HEK293T (cell line): Measurements from ENCODE around the gene VPS33A.
"Not testable (repeated sequence)": the region's sequence is repeated elsewhere in the genome, so short reads cannot be mapped to it uniquely, and the experiment has no call there.

Source experiments
- CTCF ChIA-PET: fragments of 350-600 bp; formaldehyde crosslinking; extraction: SDS; loops from one replicate; lab custom pipeline; 2021; ENCODE audit warnings: antibody characterized with exemption, inconsistent platforms; lab: Yijun Ruan, JAX
- POLR2A ChIA-PET: fragments of 350-600 bp; formaldehyde crosslinking; extraction: SDS; loops from one replicate; lab custom pipeline; 2020; ENCODE audit warnings: antibody characterized with exemption, inconsistent platforms; lab: Yijun Ruan, JAX
- DNase-seq: peaks from one replicate; pipeline ENCODE4 v3.0.0; 2012; ENCODE audit warnings: mixed read lengths; ENCODE audit errors: extremely low spot score
- ARNT ChIP-seq: fragments of 450-650 bp; IDR thresholded peaks from 2 replicates; pipeline ENCODE4 v1.6.1; 2017; ENCODE audit warnings: mild to moderate bottlenecking
- BHLHE40 ChIP-seq: fragments of 450-650 bp; IDR thresholded peaks from 2 replicates; pipeline ENCODE4 v1.6.1; 2016; ENCODE audit warnings: mild to moderate bottlenecking, moderate library complexity, borderline replicate concordance
- CTBP1 ChIP-seq: fragments of 450-650 bp; IDR thresholded peaks from 2 replicates; pipeline ENCODE4 v1.6.1; 2016; ENCODE audit warnings: borderline replicate concordance
- ELF4 ChIP-seq: fragments of 450-650 bp; IDR thresholded peaks from 2 replicates; pipeline ENCODE4 v1.6.1; 2017; ENCODE audit warnings: antibody characterized with exemption
- FOXA1 ChIP-seq: fragments of 450-650 bp; IDR thresholded peaks from 2 replicates; pipeline ENCODE4 v1.6.1; 2016; ENCODE audit warnings: mild to moderate bottlenecking
- FOXK2 ChIP-seq: fragments of 450-650 bp; IDR thresholded peaks from 2 replicates; pipeline ENCODE4 v1.6.1; 2016; ENCODE audit warnings: mild to moderate bottlenecking
- FOXM1 ChIP-seq: fragments of 450-650 bp; IDR thresholded peaks from 2 replicates; pipeline ENCODE4 v1.6.1; 2017; ENCODE audit warnings: mild to moderate bottlenecking, borderline replicate concordance
- HDGF ChIP-seq: fragments of 450-650 bp; IDR thresholded peaks from 2 replicates; pipeline ENCODE4 v1.6.1; 2017; ENCODE audit warnings: antibody characterized with exemption, borderline replicate concordance
- L3MBTL2 ChIP-seq: fragments of 450-650 bp; conservative IDR thresholded peaks from 2 replicates; pipeline ENCODE4 v1.6.1; 2016; ENCODE audit warnings: mild to moderate bottlenecking
- LEF1 ChIP-seq: fragments of 450-650 bp; IDR thresholded peaks from 2 replicates; pipeline ENCODE4 v1.6.1; 2017; ENCODE audit warnings: mild to moderate bottlenecking, borderline replicate concordance
- NFRKB ChIP-seq: fragments of 450-650 bp; IDR thresholded peaks from 2 replicates; pipeline ENCODE4 v1.6.1; 2016; ENCODE audit warnings: mild to moderate bottlenecking, moderate library complexity
- PKNOX1 ChIP-seq: fragments of 450-650 bp; IDR thresholded peaks from 2 replicates; pipeline ENCODE4 v1.6.1; 2016
- SP1 ChIP-seq: fragments of 450-650 bp; IDR thresholded peaks from 2 replicates; pipeline ENCODE4 v1.6.1; 2017
- SUZ12 ChIP-seq: fragments of 450-650 bp; IDR thresholded peaks from 2 replicates; pipeline ENCODE4 v1.6.1; 2016; ENCODE audit warnings: mild to moderate bottlenecking
- TARDBP ChIP-seq: fragments of 450-650 bp; IDR thresholded peaks from 2 replicates; pipeline ENCODE4 v1.6.1; 2016
- ZNF384 ChIP-seq: fragments of 450-650 bp; IDR thresholded peaks from 2 replicates; pipeline ENCODE4 v1.6.1; 2016

Gene VPS33A

GRCh38 chr12:122275459-122275858, 9.2 kb upstream of the VPS33A start:
- ChIA-PET POLR2A (no interaction called here), CTCF (interaction anchor here (0.6 kb wide), 1 partner anchor 222 kb away, joined by 3 read pairs; no protein-coding TSS in a partner anchor)
- no peak for TF ChIP-seq LEF1
- TF ChIP-seq SP1, result no peak
- TF ChIP-seq ZNF384, result no peak
- TF ChIP-seq FOXM1, result no peak
- no peak for TF ChIP-seq FOXK2

GRCh38 chr12:122265886-122266229, 436 bp downstream of the VPS33A start:
- peak; percentile 34 for DNase-seq
- CTCF ChIA-PET, result no interaction called here
- TF ChIP-seq LEF1, result no peak
- TF ChIP-seq CTBP1, result no peak
- TF ChIP-seq FOXM1, result no peak
- no peak for TF ChIP-seq ELF4
- TF ChIP-seq ARNT, result no peak
- TF ChIP-seq FOXK2, result no peak
- TF ChIP-seq BHLHE40, result no peak
- TF ChIP-seq FOXA1, result no peak
- no peak for TF ChIP-seq SUZ12
- no peak for TF ChIP-seq PKNOX1
- TF ChIP-seq L3MBTL2, result no peak
- TF ChIP-seq TARDBP, result no peak
- no peak for TF ChIP-seq ZNF384
- POLR2A ChIA-PET, result interaction anchor here (1.3 kb wide), 1 partner anchor 40 kb away, joined by 5 read pairs; the partner anchor contains the start of gene DIABLO

More at GRCh38 chr12:122275459-122275858, 9.2 kb upstream of the VPS33A start:
- no peak for DNase-seq

- no peak for DNase-seq
- ChIA-PET POLR2A (interaction anchor here (1.3 kb wide), 1 partner anchor 40 kb away, joined by 5 read pairs; the partner anchor contains the start of gene DIABLO), CTCF (no interaction called here)
- no peak for TF ChIP-seq FOXM1
- TF ChIP-seq L3MBTL2, result no peak
- no peak for TF ChIP-seq ELF4
- no peak for TF ChIP-seq ARNT
- no peak for TF ChIP-seq FOXA1
- TF ChIP-seq PKNOX1, result no peak
- no peak for TF ChIP-seq CTBP1
- TF ChIP-seq LEF1, result no peak
Measured at GRCh38 chr12:122265476-122265875, 818 bp downstream of the VPS33A start.

GRCh38 chr12:122260735-122261134, 5.6 kb downstream of the VPS33A start:
- CTCF ChIA-PET, DNase-seq, POLR2A ChIA-PET: not testable (repeated sequence)

GRCh38 chr12:122258939-122259338, 7.4 kb downstream of the VPS33A start:
- CTCF ChIA-PET, POLR2A ChIA-PET: not testable (repeated sequence)

GRCh38 chr12:122258462-122258861, 7.8 kb downstream of the VPS33A start:
- CTCF ChIA-PET, DNase-seq, POLR2A ChIA-PET: not testable (repeated sequence)

More at GRCh38 chr12:122258939-122259338, 7.4 kb downstream of the VPS33A start:
- not testable (repeated sequence) for DNase-seq

GRCh38 chr12:122250536-122250935, 15.8 kb downstream of the VPS33A start:
- POLR2A ChIA-PET, result no interaction called here
- CTCF ChIA-PET, result no interaction called here
- DNase-seq, result no peak
- TF ChIP-seq L3MBTL2, result no peak
- TF ChIP-seq BHLHE40, result no peak
- no peak for TF ChIP-seq ZNF384

- ChIA-PET CTCF (no interaction called here), POLR2A (no interaction called here)
- TF ChIP-seq ELF4 (no peak), SUZ12 (no peak), HDGF (no peak), FOXA1 (no peak), CTBP1 (no peak), SP1 (no peak), LEF1 (no peak), BHLHE40 (no peak), NFRKB (no peak), ARNT (no peak), PKNOX1 (no peak), ZNF384 (no peak), TARDBP (no peak), FOXM1 (no peak), FOXK2 (no peak), L3MBTL2 (no peak)
- DNase-seq, result no peak
Measured at GRCh38 chr12:122250047-122250446, 16.2 kb downstream of the VPS33A start.
